Femur (tissue), 1 donor: Measurements from ENCODE around the gene SMCO3.

ENCODE experiments used
- DNase-seq: peaks from one replicate; pipeline ENCODE4 v3.0.0-alpha.2; 2017

Gene SMCO3

GRCh38 chr12:14814014-14814413 is at the start of gene SMCO3:
TSS of gene SMCO3 (minus strand) at chr12:14814182. CDS start at chr12:14806680, 7,502 bp downstream.
- DNase-seq = no peak

- no peak for DNase-seq
Observed at GRCh38 chr12:14860490-14860889, 46.5 kb upstream of the SMCO3 start.

- no peak for DNase-seq
Observed at GRCh38 chr12:14858513-14858912, 44.5 kb upstream of the SMCO3 start.

- DNase-seq = peak; percentile 36
Observed at GRCh38 chr12:14854586-14855183, 40.7 kb upstream of the SMCO3 start.

GRCh38 chr12:14853961-14854360 is 40.0 kb upstream of the SMCO3 start:
- peak; percentile 59 for DNase-seq

GRCh38 chr12:14852880-14853279 is 38.9 kb upstream of the SMCO3 start:
- DNase-seq = no peak

- DNase-seq = no peak
Observed at GRCh38 chr12:14850929-14851663, 37.1 kb upstream of the SMCO3 start.

- peak; percentile 38 for DNase-seq
Observed at GRCh38 chr12:14849661-14850060, 35.7 kb upstream of the SMCO3 start.

- no peak for DNase-seq
Observed at GRCh38 chr12:14846876-14847580, 33.0 kb upstream of the SMCO3 start.

GRCh38 chr12:14846042-14846587 is 32.1 kb upstream of the SMCO3 start:
- no peak for DNase-seq

GRCh38 chr12:14845350-14845750 is 31.4 kb upstream of the SMCO3 start:
- peak; percentile 49 for DNase-seq

- no peak for DNase-seq
Observed at GRCh38 chr12:14844401-14844800, 30.4 kb upstream of the SMCO3 start.

GRCh38 chr12:14843425-14843887 is 29.5 kb upstream of the SMCO3 start, which contains the start of gene ART4:
TSS of gene ART4 (minus strand) at chr12:14843526. CDS start at chr12:14843113, 413 bp downstream.
- no peak for DNase-seq

GRCh38 chr12:14842315-14842714 is 28.3 kb upstream of the SMCO3 start:
- DNase-seq = no peak

- DNase-seq = no peak
Observed at GRCh38 chr12:14841761-14842160, 27.8 kb upstream of the SMCO3 start.

- DNase-seq = no peak
Observed at GRCh38 chr12:14840616-14841015, 26.6 kb upstream of the SMCO3 start.

GRCh38 chr12:14839262-14839661 is 25.3 kb upstream of the SMCO3 start:
- DNase-seq = no peak

- no peak for DNase-seq
Observed at GRCh38 chr12:14836336-14837210, 22.6 kb upstream of the SMCO3 start.

- no peak for DNase-seq
Observed at GRCh38 chr12:14834509-14834908, 20.5 kb upstream of the SMCO3 start.

- no peak for DNase-seq
Observed at GRCh38 chr12:14833952-14834351, 20.0 kb upstream of the SMCO3 start.

GRCh38 chr12:14833336-14833735 is 19.4 kb upstream of the SMCO3 start:
- no peak for DNase-seq

GRCh38 chr12:14828892-14829291 is 14.9 kb upstream of the SMCO3 start:
- DNase-seq = no peak
